Suprapubic skin (tissue), 4 donors: ENCODE results near the gene PRRX2. TPM values are rescaled to one million over a fixed set of nuclear protein-coding genes. Genes with fewer than 3 reads are reported as not detected.

Source experiments
- DNase-seq, 2 donors: peaks; one replicate each; pipeline ENCODE4 v3.0.0-alpha.2; 2019; ENCODE audit warnings: low spot score in 2 of 2
- H3K27ac ChIP-seq: fragments of 200-600 bp; sonication (generic); one replicate; pipeline ENCODE4 v1.5.1; 2019
- H3K27me3 ChIP-seq: fragments of 200-600 bp; sonication (generic); one replicate; pipeline ENCODE4 v1.5.1; 2019
- H3K36me3 ChIP-seq: fragments of 200-600 bp; sonication (generic); one replicate; pipeline ENCODE4 v1.5.1; 2019
- H3K4me1 ChIP-seq: fragments of 200-600 bp; sonication (generic); one replicate; pipeline ENCODE4 v1.5.1; 2019
- H3K4me3 ChIP-seq: fragments of 200-600 bp; sonication (generic); one replicate; pipeline ENCODE4 v1.5.1; 2019; ENCODE audit warnings: mild to moderate bottlenecking
- H3K9me3 ChIP-seq: fragments of 200-600 bp; sonication (generic); one replicate; pipeline ENCODE4 v1.5.1; 2019
- EP300 ChIP-seq: sonication (generic); formaldehyde crosslinking; IDR thresholded peaks from one replicate; pipeline ENCODE4 v1.6.1; 2017; ENCODE audit warnings: antibody characterized with exemption
- POLR2A ChIP-seq, 2 donors: fragments of 450-650 bp; IDR thresholded peaks; one replicate each; pipeline ENCODE4 v1.6.1; 2017; ENCODE audit warnings: antibody characterized with exemption in 2 of 2, mild to moderate bottlenecking in 2 of 2, moderate library complexity in 2 of 2
- POLR2AphosphoS5 ChIP-seq, 3 donors: sonication (generic); formaldehyde crosslinking; IDR thresholded peaks; one replicate each; pipeline ENCODE4 v1.6.1; 2017; ENCODE audit warnings: antibody characterized with exemption in 3 of 3
- WGBS: methylation state at CpG from one replicate; pipeline ENCODE4 v1.1.5; 2018; 5-methylcytosine and 5-hydroxymethylcytosine counted together
- total RNA-seq, 4 donors: library from RNA; depleted of rRNA; stranded (reverse); fragments of >200 nt; gene quantifications; one replicate each; pipeline ENCODE4 v1.1.0, GENCODE V29; 2016
- TF ChIP-seq, protein P1 (sequence below), 2 donors: fragments of 200-600 bp in 1 of 2; fragments of 450-650 bp in 1 of 2; sonication (generic) in 1 of 2; IDR thresholded peaks; one replicate each; pipeline ENCODE4 v1.5.1; 2016 to 2019; ENCODE audit warnings: antibody characterized with exemption in 2 of 2, mild to moderate bottlenecking in 1 of 2, moderate library complexity in 1 of 2

Gene PRRX2
- total RNA-seq, 4 donors from 2014 or later, result 9.9 to 16.9 (median 14.0) TPM

DNA sequence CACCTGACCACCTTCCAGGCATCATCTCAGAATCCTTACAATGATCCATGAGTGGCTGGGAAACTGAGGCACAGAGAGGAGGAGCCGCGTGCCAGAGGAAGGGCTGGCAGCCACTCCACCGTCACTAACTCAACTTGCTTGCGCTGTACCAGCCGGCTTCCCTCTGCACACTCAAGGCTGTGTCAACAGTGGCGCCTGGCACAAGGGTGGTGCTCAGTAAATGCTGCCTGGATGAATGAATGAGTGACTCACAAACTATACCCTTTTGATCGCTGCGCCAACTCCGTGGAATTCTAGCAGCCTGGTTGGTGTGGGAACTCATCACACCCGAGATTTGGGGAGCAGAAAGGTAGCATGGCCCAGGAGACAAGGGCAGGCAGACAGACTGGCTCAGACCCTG, 21.9 kb downstream of the PRRX2 start:
- peaks cover 2% of the 10 kb centered on the region for H3K4me1 ChIP-seq
- DNase-seq, result no peak
- no peaks in the 10 kb centered on the region for H3K36me3 ChIP-seq
- TF ChIP-seq EP300 (no peak), POLR2AphosphoS5 (IDR thresholded peaks at IDR 0.05) (no peak), POLR2A (IDR thresholded peaks at IDR 0.05) (no peak)
- TF ChIP-seq, protein P1, sequence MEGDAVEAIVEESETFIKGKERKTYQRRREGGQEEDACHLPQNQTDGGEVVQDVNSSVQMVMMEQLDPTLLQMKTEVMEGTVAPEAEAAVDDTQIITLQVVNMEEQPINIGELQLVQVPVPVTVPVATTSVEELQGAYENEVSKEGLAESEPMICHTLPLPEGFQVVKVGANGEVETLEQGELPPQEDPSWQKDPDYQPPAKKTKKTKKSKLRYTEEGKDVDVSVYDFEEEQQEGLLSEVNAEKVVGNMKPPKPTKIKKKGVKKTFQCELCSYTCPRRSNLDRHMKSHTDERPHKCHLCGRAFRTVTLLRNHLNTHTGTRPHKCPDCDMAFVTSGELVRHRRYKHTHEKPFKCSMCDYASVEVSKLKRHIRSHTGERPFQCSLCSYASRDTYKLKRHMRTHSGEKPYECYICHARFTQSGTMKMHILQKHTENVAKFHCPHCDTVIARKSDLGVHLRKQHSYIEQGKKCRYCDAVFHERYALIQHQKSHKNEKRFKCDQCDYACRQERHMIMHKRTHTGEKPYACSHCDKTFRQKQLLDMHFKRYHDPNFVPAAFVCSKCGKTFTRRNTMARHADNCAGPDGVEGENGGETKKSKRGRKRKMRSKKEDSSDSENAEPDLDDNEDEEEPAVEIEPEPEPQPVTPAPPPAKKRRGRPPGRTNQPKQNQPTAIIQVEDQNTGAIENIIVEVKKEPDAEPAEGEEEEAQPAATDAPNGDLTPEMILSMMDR (IDR thresholded peaks at IDR 0.05), result no peak
- no peak overlapping the region for H3K27ac ChIP-seq
- H3K9me3 ChIP-seq, result no peaks in the 10 kb centered on the region
- no peaks in the 10 kb centered on the region for H3K27me3 ChIP-seq
- 64% methylated on average over 10 of the region's 10 CpGs for WGBS
- H3K4me3 ChIP-seq, result no peak overlapping the region

DNA sequence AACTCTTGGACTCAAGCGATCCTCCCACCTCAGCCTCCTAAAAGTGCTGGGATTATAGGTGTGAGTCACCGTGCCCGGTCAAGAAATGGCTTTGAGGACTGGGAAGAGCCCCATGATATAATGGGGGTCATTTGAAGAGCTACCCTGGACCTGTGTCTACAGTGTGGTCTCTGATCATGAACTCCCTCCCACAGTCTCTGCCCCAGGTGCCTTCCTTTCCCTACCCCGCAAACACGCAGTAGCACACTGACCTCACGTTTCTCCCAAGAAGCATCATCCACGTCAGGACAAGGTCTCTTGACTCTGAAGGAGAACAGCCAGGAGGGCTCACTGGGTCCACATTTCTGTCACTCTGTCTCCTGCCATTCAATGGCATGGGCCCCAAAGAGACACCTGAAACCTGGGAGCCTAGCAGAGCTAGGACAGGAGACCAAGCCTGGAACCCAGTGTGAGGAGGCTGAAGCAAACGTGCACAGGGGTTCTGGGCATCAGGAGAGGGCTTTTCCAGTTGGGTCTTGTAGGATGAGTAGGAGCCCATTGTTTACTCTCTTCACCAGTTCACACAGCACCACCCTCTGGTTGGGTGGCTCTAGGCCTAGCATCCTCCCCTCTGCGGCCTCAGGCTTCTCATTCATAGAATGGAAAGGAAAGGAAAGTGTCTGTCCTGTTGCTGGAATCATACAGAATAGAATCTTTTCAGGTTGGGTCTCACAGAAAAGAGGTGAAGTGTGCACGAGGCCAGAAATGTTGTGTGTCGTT, 23.0 kb downstream of the PRRX2 start:
- Histone ChIP-seq H3K9me3 (no peaks in the 10 kb centered on the region), H3K4me1 (no peaks in the 10 kb centered on the region), H3K4me3 (no peak overlapping the region), H3K27me3 (no peaks in the 10 kb centered on the region), H3K36me3 (no peaks in the 10 kb centered on the region), H3K27ac (no peak overlapping the region)
- 93% methylated on average over 11 of the region's 11 CpGs for WGBS
- no peak for DNase-seq
- no peak for TF ChIP-seq POLR2AphosphoS5 (IDR thresholded peaks at IDR 0.05)
- TF ChIP-seq EP300, result no peak
- TF ChIP-seq, protein P1 (IDR thresholded peaks at IDR 0.05), result no peak
- no peak for TF ChIP-seq POLR2A (IDR thresholded peaks at IDR 0.05)

DNA sequence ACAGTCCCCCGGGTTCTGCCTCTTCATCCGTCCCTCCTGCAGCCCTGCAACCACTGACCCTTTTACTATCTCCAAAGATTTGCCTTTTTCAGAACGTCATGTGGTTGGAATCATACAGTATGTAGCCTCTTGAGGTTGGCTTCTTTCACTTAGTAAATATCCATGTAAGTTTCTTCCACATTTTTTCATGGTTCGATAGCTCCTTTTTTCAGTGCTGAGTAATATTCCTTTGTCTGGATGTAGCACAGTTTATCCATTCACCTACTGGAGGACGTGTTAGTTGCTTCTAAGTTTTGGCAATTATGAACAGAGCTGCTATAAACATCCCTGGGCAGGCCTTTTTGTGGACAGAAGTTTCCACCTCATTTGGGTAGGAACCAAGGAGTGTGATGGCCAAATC, 27.1 kb downstream of the PRRX2 start:
- no peaks in the 10 kb centered on the region for H3K9me3 ChIP-seq
- H3K27ac ChIP-seq, result no peak overlapping the region
- 90% methylated on average over 5 of the region's 5 CpGs for WGBS
- no peak overlapping the region for H3K4me3 ChIP-seq
- peaks cover 28% of the 10 kb centered on the region for H3K4me1 ChIP-seq
- DNase-seq, result no peak
- no peaks in the 10 kb centered on the region for H3K36me3 ChIP-seq
- peaks cover 10% of the 10 kb centered on the region for H3K27me3 ChIP-seq
- TF ChIP-seq POLR2A (IDR thresholded peaks at IDR 0.05) (no peak), POLR2AphosphoS5 (IDR thresholded peaks at IDR 0.05) (no peak), EP300 (no peak)
- TF ChIP-seq, protein P1 (IDR thresholded peaks at IDR 0.05), result no peak

DNA sequence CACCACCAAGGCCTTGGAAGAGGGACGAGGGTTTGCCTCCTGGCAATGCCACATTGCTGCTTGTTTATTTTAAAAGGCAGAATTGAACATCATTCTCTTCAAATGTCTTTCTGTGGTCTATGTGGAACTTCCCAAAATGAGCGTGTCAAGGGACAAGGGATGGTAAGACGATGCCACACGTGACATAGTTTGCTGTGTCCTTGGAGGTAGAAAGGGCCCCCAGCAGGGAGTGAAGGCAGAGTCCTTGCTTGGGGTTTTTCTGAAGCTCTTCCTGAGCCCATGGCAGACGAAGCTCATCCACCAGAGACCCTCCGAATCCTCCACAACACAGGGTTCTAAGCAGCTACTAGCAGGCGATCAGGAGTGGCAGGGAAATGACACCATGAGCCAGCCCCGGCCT, 28.3 kb downstream of the PRRX2 start:
- peaks cover 13% of the 10 kb centered on the region for H3K27me3 ChIP-seq
- no peak for DNase-seq
- 81% methylated on average over 8 of the region's 8 CpGs for WGBS
- H3K27ac ChIP-seq, result peak overlapping the region; percentile 31
- H3K4me1 ChIP-seq, result peaks cover 39% of the 10 kb centered on the region
- no peaks in the 10 kb centered on the region for H3K9me3 ChIP-seq
- no peak overlapping the region for H3K4me3 ChIP-seq
- TF ChIP-seq POLR2A (IDR thresholded peaks at IDR 0.05) (no peak), POLR2AphosphoS5 (IDR thresholded peaks at IDR 0.05) (no peak), EP300 (no peak)
- TF ChIP-seq, protein P1 (IDR thresholded peaks at IDR 0.05), result no peak
- no peaks in the 10 kb centered on the region for H3K36me3 ChIP-seq

DNA sequence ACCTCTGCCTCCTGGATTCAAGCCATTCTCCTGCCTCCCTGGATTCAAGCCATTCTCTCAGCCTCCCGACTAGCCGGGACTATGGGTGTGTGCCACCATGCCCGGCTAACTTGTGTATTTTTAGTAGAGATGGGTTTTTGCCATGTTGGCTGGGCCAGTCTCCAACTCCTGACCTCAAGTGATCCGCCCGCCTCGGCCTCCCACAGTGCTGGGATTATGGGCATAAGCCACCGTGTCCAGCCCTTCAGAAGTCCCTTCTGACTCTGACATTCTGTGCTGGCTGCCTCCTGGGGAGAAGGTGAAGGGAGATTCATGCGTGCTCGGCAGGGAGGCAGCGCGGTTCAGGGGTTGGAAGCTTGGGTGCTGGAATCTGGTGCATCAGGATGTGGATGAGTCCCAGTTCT, 28.8 kb downstream of the PRRX2 start:
- Histone ChIP-seq H3K4me3 (no peak overlapping the region), H3K9me3 (no peaks in the 10 kb centered on the region), H3K4me1 (peaks cover 39% of the 10 kb centered on the region), H3K27me3 (peaks cover 13% of the 10 kb centered on the region), H3K36me3 (no peaks in the 10 kb centered on the region), H3K27ac (peak overlapping the region; percentile 31)
- 58% methylated on average over 6 of the region's 11 CpGs for WGBS
- DNase-seq, result no peak
- no peak for TF ChIP-seq POLR2AphosphoS5 (IDR thresholded peaks at IDR 0.05)
- TF ChIP-seq, protein P1 (IDR thresholded peaks at IDR 0.05), result no peak
- no peak for TF ChIP-seq EP300
- no peak for TF ChIP-seq POLR2A (IDR thresholded peaks at IDR 0.05)
